Measurements from ENCODE around the gene PLA2G2A.

The PLA2G2A gene

DNA sequence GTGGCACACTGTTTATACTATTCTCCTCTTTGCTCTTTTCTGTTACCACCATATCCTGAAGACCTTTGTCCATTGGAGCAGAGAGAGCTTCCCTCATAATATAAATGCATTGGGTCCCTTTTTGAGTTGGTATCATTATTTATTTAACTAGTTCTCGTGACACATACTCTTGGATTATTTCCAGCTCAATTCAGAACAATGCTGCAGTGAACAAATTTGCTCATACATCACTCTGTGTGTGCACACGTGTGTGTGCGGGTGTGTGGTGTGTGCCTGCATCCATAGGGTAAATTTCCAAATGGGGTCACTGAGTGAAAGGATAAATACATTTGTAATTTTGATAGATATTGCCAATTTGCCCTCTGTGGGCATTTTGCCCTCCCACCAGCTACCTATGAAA, 5.8 kb downstream of the PLA2G2A start:
- in situ Hi-C loops (cut with HindIII; ENCODE audit: low sequenced_read_pairs): no loop called here
- no peak overlapping the region for H3K4me3 ChIP-seq (ENCODE audit: low read depth, low read length)
- DNase-seq (ENCODE audit: low read depth): no peak
- TF ChIP-seq, protein P1, sequence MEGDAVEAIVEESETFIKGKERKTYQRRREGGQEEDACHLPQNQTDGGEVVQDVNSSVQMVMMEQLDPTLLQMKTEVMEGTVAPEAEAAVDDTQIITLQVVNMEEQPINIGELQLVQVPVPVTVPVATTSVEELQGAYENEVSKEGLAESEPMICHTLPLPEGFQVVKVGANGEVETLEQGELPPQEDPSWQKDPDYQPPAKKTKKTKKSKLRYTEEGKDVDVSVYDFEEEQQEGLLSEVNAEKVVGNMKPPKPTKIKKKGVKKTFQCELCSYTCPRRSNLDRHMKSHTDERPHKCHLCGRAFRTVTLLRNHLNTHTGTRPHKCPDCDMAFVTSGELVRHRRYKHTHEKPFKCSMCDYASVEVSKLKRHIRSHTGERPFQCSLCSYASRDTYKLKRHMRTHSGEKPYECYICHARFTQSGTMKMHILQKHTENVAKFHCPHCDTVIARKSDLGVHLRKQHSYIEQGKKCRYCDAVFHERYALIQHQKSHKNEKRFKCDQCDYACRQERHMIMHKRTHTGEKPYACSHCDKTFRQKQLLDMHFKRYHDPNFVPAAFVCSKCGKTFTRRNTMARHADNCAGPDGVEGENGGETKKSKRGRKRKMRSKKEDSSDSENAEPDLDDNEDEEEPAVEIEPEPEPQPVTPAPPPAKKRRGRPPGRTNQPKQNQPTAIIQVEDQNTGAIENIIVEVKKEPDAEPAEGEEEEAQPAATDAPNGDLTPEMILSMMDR (IDR thresholded peaks at IDR 0.05; ENCODE audit: low read depth, low read length, missing control alignments): no peak

DNA sequence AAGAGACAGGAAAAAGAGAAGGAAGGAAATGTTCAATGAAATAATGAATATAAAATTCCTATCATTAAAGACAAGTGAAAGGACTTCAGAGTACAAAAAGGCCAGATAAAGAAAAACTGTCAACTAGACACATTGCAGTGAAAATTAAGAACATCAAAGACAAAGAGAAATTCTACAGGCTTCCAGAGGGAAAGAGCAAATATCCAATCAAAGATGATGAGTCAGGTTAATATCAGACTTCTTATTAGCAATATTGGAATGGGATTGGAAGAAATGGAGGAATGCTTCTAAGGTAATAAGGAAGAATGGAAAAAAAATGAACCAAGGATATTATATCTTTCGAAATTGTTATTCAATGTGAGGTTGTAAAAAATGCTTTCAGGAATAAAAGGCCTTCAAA, 7.8 kb downstream of the PLA2G2A start:
- no peak overlapping the region for H3K4me3 ChIP-seq (ENCODE audit: low read depth, low read length)
- in situ Hi-C loops (cut with HindIII; ENCODE audit: low sequenced_read_pairs): no loop called here
- TF ChIP-seq, protein P1 (IDR thresholded peaks at IDR 0.05; ENCODE audit: low read depth, low read length, missing control alignments): no peak
- DNase-seq (ENCODE audit: low read depth): no peak

DNA sequence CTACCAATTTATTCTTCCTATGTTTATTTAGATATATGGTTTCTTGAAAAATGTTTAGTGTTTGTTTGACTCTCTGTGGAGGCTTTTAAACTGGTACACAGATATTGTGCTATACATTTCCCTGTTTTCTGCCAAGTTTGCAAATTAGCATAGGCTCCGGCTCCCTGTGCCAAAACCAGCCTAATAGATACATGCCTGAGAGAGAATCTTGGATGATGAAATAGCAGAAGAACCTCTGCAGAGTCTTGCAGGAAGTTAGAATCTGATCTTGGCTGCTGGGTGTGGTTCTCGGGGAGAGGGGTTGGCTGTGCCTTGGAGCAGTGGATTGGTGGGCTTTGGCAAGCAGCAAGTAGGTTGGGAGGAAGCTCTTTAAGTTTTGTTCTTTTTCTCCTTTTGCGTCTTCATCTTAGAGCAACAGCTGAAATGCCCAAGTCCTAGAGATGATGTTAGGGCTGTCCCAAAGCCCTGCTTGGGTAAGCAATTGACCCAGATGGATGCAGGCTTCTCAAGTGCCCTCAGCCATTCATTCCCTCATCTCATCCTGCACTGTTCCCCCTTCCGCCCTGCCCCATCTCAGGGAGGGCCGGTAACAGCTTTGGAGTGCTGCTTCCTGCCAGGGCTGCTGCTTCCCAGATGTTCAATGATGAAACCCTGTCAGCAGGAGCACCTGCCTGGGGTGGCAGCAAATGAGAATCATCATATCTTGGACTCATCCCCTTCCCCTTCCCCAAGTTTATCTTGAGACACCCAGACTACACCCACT, 9.3 kb downstream of the PLA2G2A start:
- no peak overlapping the region for H3K4me3 ChIP-seq (ENCODE audit: low read depth, low read length)
- TF ChIP-seq, protein P1 (IDR thresholded peaks at IDR 0.05; ENCODE audit: low read depth, low read length, missing control alignments): no peak
- in situ Hi-C loops (cut with HindIII; ENCODE audit: low sequenced_read_pairs): no loop called here
- no peak for DNase-seq (ENCODE audit: low read depth)

DNA sequence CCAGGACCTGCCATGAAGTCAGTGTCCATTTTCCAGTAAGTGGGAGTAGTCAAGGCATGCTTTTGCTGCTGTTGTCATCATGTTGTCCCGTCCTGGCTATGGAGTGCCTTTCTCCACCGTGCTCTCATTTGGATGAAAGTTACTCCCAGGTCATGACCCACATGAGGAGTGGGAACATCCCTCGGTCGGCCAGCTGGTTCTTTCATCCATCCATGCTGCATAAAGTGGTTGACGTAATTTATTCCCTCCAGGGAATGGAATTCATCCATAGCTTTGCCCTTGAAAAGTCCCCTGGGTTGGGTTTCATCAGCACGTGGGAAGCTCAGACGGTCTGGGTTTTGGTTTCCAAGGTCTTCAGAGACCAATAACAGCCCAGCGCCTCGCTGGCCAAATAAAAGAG, 11.6 kb downstream of the PLA2G2A start:
- H3K4me3 ChIP-seq (ENCODE audit: low read depth, low read length): no peak overlapping the region
- DNase-seq (ENCODE audit: low read depth): no peak
- TF ChIP-seq, protein P1 (IDR thresholded peaks at IDR 0.05; ENCODE audit: low read depth, low read length, missing control alignments): no peak
- in situ Hi-C loops (cut with HindIII; ENCODE audit: low sequenced_read_pairs): no loop called here

DNA sequence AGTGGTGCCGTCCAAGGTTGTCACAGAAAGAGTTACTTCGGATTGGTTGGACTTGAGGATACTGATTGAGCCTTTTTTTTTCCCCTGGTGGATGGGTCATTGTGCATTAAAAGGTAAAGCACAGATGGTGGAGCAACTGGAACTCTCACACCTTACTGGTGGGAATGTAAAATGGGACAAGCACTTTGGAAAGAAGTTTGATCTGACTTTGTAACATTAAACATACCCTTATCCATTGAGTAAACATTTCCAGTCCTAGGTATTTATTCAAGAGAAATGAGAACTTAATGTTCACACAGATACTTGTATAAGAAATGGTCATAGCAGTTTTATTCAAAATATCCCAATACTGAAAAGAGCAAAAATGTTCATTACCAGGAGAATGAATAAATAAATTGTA, 14.9 kb downstream of the PLA2G2A start:
- H3K4me3 ChIP-seq (ENCODE audit: low read depth, low read length): no peak overlapping the region
- no peak for DNase-seq (ENCODE audit: low read depth)
- in situ Hi-C loops (cut with HindIII; ENCODE audit: low sequenced_read_pairs): no loop called here
- TF ChIP-seq, protein P1 (IDR thresholded peaks at IDR 0.05; ENCODE audit: low read depth, low read length, missing control alignments): no peak

DNA sequence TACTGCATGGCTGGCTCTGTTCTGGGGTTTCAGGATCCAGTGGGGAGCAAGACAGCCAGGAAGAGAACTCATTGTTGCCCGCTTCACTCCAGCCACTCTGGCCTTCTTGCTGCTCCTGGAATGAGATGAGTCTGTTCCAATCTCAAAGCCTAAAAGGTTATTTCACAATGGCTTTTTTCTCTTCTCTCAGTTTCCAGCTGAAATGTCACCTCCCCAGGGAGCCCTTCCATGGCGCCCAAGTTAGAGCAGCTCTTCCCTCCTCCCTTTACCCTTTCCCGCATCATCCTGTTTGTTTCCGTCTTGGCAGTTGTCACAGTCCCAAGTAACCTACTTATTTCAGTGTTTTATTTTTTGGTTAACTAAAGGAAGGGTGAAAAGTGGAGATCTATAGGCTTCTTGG, 15.8 kb downstream of the PLA2G2A start:
- in situ Hi-C loops (cut with HindIII; ENCODE audit: low sequenced_read_pairs): no loop called here
- TF ChIP-seq, protein P1 (IDR thresholded peaks at IDR 0.05; ENCODE audit: low read depth, low read length, missing control alignments): no peak
- DNase-seq (ENCODE audit: low read depth): no peak
- H3K4me3 ChIP-seq (ENCODE audit: low read depth, low read length): no peak overlapping the region

Measured in astrocyte of the cerebellum (primary cell).